Fibroblast of the aortic adventitia (primary cell): ENCODE results near the gene CCL27. TPM values are rescaled to one million over a fixed set of nuclear protein-coding genes. Genes with fewer than 3 reads are reported as not detected.

ENCODE experiments used
- DNase-seq: peaks from one replicate; pipeline ENCODE4 v3.0.0-alpha.2; 2010; ENCODE audit warnings: low read depth
- H3K4me3 ChIP-seq: 2 replicates; pipeline ENCODE4 v1.5.1; 2011; ENCODE audit warnings: low read depth, mild to moderate bottlenecking, control low read depth, low read length, moderate library complexity
- total RNA-seq: library from RNA; depleted of rRNA; stranded (reverse); fragments of >200 nt; gene quantifications from 2 replicates; pipeline ENCODE4 v1.2.3, GENCODE V29; 2012; ENCODE audit warnings: low replicate concordance
- TF ChIP-seq, protein P1 (sequence below): IDR thresholded peaks from 2 replicates; pipeline ENCODE4 v1.5.1; 2011; ENCODE audit warnings: mild to moderate bottlenecking, low read length, control low read depth, inconsistent platforms; ENCODE audit not compliant: insufficient read depth

Gene CCL27
- total RNA-seq, 1 donor = not detected

- DNase-seq = peak; percentile 86
- TF ChIP-seq, protein P1, sequence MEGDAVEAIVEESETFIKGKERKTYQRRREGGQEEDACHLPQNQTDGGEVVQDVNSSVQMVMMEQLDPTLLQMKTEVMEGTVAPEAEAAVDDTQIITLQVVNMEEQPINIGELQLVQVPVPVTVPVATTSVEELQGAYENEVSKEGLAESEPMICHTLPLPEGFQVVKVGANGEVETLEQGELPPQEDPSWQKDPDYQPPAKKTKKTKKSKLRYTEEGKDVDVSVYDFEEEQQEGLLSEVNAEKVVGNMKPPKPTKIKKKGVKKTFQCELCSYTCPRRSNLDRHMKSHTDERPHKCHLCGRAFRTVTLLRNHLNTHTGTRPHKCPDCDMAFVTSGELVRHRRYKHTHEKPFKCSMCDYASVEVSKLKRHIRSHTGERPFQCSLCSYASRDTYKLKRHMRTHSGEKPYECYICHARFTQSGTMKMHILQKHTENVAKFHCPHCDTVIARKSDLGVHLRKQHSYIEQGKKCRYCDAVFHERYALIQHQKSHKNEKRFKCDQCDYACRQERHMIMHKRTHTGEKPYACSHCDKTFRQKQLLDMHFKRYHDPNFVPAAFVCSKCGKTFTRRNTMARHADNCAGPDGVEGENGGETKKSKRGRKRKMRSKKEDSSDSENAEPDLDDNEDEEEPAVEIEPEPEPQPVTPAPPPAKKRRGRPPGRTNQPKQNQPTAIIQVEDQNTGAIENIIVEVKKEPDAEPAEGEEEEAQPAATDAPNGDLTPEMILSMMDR = no peak
- H3K4me3 ChIP-seq = peak within 1 kb of the TSS; percentile 63
Measured at GRCh38 chr9:34651876-34652601, 10.4 kb downstream of the CCL27 start, which contains the start of gene IL11RA. IL11RA (plus strand) TSS chr9:34652185; CDS start chr9:34655218, 3,033 bp downstream.

DNA sequence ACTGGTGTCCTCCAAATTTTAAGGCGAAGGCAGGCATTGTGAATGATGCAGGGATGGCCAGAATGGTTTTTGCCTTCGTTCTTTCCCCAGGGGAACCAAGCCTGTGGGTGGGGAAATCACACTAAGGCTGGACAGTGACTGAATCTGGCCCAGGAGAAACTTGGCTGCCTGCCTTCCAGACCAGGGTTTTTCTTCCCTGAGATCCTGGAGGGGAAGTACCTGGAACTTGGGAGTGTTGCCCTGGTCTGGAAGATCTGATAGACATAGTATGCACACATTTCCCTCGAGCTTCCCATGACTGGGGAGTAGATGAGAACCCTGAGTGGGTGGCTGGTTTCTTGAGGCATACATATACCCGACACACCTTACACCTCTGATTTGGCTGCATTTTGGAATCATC, 11.1 kb downstream of the CCL27 start:
- TF ChIP-seq, protein P1 = no peak
- peak; percentile 68 for DNase-seq

GRCh38 chr9:34650816-34651215, 11.6 kb downstream of the CCL27 start:
- DNase-seq = peak; percentile 15
- TF ChIP-seq, protein P1 = no peak
- no peak overlapping the region for H3K4me3 ChIP-seq

More for the DNA sequence above, 11.1 kb downstream of the CCL27 start:
- peak overlapping the region; percentile 63 for H3K4me3 ChIP-seq

DNA sequence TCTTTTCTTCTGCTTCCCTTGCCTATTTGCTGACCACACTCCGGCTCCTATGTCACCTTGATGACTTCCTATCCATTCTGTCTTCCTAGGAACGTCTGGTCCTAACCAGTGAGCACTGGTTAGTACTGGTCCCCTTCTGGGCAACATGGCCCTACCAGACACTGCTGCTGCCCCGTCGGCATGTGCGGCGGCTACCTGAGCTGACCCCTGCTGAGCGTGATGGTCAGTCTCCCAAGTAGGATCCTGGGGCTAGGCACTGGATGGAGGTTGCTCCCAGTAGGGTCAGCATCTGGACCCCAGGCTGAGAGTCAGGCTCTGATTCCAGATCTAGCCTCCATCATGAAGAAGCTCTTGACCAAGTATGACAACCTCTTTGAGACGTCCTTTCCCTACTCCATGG, 13.8 kb downstream of the CCL27 start:
- no peak overlapping the region for H3K4me3 ChIP-seq
- TF ChIP-seq, protein P1 = no peak
- no peak for DNase-seq

- TF ChIP-seq, protein P1 = no peak
- no peak for DNase-seq
- peak overlapping the region; percentile 82 for H3K4me3 ChIP-seq
Measured at GRCh38 chr9:34647651-34648050, 14.8 kb downstream of the CCL27 start.

- TF ChIP-seq, protein P1 = no peak
- DNase-seq = no peak
- peak overlapping the region; percentile 82 for H3K4me3 ChIP-seq
Measured at GRCh38 chr9:34647084-34647403, 15.4 kb downstream of the CCL27 start.
